DMS53 (cell line): ENCODE results near the gene DPF3.
"Not testable (repeated sequence)": the region's sequence is repeated elsewhere in the genome, so short reads cannot be mapped to it uniquely, and the experiment has no call there.

Experiments
- DNase-seq: peaks from one replicate; lab custom pipeline; 2025; lab: John Stamatoyannopoulos, UW

The DPF3 gene

DNA sequence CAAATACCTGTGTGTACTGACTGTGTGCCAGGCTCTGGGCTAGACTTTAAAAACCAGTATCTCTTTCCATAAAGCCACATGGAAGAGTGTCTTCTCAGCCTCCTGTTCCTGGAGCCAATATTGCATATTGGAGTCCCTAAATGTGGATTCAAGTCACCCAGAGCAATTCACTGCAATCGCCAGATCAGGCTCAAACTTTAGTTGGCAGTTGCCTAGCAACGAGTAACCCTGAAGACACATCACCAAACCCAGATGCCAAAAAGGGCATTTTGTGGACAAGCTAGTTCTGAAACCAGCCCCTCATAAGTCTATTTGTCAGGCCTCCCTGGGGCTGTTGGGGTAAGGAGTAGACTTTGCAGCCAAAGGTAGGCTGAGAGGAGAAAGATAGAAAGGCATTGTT, 13.7 kb downstream of the DPF3 start:
- DNase-seq = no peak

DNA sequence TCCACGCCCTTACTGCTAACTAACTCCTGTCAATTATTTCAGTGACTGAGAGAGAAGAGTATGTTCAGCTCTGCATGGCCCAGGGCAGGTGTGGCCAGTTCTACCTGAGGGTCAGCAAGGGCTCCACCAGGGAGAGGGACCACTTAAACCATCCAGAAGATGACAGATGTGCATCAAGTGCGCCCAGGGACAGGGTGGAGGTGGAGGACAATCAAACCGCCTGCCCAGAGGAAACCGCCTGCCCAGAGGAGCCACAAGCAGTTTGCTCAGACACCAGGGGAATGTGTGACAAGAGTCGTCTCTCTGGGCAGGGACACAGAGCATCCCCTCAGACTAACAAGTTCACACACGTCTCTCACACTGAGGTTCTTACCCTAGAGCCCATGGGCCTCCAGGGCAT, 14.5 kb downstream of the DPF3 start:
- no peak for DNase-seq

DNA sequence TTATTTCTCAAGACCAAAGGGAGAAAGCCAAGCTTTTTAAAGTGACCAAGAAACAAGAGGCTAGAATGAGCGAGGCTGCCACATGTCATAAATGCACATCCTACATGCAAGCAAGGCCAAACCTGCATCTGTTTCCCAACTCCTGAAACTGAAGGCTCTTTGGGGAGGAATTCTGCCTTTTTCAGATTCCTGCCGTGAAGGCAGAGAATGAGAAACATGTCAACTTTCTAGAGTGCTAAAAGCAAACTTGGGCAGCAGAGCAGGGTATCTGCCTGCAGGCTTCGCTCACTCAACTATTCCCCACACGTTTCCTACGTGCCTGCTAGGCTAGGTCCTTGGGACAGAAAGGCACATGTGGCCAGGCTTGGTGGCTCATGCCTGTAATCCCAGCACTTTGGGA, 15.2 kb downstream of the DPF3 start:
- DNase-seq = no peak

DNA sequence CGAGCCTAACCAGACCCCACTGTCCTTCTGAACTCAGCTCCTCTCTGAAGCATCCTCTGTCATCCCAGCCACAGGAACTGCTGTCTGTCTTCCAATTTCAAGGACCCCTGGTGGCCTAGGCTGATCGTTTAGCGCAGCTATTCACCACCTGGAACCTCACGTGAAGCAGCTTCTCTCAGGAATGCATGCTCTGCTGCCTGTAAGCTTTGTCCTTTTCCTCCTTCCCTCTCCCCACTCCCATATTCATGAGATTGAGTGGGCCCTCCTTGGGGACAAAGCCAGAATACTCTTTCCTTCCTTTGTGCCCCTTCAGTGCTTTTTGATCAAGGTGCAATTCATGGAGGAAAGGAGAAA, 17.2 kb downstream of the DPF3 start:
- no peak for DNase-seq

DNA sequence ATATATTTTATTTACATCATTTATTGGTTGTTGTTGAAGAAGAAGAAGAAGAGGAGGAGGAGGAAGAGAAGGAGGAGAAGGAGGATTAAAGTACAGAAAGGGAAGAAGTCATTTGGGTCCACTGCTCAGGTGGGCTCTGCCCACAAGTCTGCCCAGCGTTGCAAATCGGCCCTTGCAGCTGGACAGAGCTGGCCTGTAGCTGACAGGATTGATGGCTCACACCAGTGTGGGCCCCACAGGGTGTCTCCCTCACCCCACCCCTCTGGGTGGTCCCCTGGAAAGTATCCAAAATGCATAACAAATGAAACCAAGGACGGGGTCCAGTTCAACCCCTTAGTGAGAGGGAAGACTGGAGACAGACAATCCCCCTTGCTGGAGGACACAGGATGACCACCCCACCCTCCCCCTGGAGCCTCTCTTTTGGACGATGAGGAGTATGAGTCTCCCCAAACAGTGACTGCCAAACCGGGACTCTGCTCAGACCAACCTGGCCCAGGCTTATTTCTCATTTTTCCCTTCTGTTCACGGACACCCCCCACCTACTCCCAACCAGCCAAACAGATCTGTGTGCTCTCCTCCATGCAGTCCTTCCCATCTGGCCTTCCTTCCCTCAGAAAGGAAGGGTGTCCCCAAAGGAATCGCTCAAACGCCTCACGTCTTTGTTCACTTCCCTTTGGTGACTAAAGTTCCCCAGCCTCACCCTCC, 17.7 kb downstream of the DPF3 start:
- DNase-seq = no peak

DNA sequence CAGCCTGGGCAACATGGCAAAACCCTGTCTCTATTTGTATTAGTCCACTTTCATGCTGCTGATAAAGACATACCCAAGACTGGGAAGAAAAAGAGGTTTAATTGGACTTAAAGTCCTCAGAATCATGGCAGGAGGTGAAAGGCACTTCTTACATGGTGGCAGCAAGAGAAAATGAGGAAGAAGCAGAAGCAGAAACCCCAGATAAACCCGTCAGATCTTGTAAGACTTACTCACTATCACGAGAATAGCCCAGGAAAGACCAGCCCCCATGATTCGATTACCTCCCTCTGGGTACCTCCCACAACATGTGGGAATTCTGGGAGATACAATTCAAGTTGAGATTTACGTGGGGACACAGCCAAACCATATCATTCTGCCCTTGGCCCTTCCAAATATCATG, 23.0 kb downstream of the DPF3 start:
- DNase-seq = not testable (repeated sequence)

DNA sequence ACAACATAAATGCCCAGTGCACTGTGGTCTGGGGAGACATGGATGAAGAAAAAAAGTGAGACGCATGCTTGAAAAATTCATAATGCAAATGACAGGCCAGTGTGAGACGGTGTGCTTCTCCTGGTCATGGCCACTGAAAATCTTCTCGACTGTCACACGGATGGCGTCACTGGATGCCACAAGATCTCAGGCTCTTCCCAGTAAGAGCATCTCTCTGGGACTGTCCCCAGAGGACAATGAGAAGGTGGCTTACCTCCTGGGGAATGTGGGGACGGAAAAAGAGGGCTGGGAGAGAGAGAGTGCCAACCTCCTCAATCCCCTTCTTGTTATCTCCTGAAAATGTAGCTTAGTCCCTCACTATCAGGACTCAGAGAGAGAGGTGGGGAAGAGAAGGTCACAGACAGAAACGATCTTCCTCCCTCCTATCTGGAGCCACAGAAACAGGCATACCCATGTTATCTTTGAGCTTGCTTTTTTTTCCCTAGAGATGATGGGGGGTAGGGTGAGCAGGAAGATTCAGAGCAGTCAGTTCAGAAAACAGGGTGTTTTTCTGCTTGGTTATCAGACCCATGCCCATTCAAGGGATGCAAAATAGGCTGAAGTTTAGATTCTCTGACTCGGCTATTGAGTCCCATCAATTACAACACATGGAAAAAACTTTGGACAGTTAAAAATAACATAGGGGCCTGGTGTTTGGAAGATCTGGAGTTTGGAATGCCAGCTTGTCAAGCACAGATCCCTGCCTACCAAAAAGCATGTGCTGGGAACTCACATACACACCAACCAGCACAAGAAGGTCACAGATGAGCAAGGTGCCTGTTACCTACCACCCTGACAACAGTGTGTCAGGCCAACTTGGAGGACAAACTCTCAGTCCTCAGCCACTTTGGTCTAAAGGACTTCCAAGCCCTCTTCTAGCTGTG, 24.2 kb downstream of the DPF3 start:
- no peak for DNase-seq

DNA sequence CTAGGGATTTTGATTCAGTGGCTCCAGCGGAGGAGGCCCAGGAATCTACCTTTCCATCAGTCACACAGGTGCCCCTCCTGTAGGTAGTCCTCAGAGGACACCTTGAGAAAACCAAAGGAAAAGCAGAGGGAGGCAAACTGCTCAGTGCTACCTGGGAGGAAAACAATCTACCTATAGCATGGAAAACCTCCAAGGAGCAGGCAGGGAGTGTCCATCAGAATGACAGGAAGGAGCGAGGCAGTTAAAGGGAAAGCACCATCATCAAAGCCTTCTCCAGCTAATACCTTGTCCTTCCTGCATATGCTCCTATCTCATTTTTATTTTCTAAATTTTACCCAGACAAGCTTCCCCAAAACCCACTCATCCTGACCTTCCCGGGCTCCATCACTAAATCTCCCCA, 25.4 kb downstream of the DPF3 start:
- no peak for DNase-seq

DNA sequence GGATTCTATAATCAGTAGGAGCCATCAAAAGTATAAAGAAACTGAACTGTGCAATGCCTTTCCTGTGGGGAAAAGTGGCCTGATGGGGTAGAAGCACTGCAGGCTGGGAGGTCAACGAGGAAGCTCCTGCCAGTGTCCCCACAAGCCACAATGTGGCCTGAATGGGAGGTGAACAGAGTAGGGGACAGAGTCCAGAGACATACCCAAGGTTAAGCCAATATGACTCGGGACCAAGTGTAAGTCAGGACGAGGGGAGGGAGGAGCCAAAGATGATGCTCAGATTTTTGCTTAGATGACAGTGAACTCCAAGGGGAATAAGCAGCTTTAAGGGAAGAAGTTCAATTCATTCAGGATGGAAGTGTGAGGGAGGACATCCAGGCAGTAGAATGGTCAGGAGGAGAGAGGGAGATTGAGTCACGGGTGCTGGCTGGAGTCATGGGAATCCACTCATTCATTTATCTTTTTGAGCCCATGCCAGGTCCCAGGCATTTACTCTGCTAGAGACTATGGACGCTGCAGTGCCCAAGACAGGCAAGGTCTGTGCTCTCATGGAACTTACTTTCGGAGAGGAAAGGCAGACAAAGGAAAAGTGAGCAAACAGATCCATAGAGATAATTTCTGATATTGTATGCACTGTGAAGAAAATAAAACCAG, 29.1 kb downstream of the DPF3 start:
- no peak for DNase-seq

DNA sequence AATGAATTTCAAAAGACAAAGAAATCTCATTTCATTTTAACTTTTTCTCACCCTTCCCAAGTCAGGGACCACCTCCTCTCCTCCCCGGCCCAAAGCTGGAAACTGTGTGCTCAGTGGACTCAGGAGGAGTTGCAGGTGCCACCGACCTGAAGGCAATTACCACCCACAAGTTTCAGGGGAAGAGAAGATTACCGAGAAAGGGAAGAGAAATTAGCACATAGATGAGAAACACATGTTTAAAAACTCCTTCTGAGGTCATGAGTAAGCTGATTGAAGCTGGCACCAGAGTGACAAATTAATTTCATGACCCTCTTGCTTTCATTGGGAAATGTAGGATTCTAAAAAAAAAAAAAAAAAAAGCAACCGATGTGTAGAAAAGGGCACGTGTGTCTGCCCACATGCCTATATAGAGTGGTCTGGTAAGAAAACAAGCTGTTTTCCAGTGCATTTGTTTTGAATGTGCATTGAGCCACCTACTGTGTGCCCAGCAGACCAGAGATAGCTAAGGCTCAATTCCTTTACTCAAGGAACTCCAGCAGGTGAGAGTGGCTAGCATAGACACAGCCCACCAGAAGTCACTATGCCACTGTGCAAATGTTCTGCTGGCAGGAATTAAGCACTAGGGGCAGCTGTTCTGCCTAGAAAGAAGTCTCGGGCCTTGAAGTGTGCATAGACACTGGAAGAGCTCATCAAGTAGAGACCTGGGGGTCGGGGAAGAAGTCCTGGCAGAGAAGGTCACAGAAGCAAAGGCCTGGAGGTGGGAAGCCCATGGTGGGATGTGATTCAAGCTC, 30.5 kb downstream of the DPF3 start:
- no peak for DNase-seq

DNA sequence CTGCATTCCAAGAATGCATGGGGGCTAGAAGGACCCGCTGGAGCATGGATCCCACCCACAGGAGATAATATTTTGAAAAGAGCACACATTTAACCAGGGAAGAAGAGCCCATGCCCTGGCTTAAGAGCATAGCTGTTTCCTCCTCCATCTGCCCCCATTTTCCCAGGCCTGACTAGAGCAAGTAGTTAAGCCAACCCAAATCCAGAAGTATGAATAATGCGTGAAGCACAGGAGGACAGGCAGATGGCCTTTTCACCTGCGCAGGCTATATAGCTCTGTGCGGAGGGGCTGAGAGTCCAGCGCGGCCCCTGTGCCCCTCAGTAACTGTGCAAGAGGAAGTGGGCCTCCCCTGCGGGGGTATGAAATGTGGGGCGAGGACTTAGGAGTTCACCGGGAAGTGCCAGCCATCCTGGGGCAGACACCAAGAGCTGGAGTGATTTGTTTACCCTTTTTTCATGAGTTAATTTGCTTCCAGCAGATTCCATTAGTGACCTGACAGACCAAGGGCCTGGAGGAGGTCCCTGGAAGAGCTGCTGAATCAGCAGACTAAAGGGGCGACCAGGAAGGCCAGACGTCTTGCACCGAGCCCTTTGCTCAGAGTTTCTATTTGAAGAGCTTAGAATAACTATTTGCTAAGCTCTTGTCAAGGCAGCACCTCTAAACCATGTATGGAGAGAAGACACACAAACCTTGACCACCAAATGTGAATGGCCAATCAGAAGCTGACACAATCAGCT, 37.2 kb downstream of the DPF3 start:
- DNase-seq = no peak

DNA sequence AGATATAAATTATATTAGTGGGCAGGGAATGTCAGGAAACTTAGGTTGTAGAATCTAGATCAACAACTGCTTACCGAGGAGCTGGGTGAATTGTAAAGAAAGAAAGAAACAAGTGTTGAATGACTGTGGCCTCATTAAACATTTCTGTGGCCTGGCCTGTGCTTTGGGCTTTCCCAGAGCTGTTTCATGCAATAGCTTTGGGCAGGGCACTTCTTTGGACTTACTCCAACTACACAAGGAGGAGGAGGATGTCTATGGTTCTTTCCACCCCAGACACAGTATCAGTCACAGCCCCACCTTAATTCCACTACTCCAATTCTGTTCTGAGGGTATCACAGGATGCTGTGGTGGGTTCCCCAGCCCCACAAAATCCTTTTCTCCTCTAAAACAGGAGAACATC, 38.0 kb downstream of the DPF3 start:
- DNase-seq = no peak

DNA sequence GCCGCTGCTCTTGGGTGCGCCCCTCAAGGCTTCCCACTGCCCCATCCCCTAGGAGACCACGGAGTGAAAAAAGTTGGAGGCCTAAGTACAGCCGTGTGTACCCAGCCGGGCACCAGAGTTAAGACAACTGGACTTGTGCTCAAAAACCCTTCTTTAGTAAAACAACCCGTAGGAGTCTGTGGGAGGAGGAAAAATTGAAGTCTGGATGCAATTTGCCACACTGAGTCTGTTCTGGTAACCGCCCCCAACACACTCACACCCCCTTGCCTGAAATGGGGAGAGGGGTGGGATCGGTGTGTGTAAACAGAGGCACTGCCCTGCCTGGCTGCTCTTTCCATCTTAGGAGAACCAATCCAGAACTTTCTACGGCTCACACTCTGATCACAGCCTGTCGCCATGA, 41.7 kb downstream of the DPF3 start:
- no peak for DNase-seq

DNA sequence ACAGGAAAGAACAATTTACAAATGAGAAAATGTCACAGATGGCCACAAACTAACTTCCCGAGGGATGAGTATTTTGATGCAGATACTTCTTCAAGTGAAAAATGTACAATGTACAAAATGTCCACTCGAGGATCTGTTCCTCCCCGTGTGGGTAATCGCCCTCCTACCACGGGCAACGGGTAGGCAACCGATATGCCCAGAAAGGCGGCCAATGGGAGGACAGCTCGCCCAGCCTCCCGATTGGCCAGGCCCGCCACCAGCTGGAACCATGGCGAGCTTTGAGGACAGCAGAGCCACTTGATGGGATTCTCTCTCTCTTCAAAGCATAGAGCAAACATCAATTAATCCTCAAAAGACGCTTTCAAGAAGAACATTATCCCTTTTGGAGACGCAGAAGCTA, 42.3 kb downstream of the DPF3 start:
- no peak for DNase-seq

DNA sequence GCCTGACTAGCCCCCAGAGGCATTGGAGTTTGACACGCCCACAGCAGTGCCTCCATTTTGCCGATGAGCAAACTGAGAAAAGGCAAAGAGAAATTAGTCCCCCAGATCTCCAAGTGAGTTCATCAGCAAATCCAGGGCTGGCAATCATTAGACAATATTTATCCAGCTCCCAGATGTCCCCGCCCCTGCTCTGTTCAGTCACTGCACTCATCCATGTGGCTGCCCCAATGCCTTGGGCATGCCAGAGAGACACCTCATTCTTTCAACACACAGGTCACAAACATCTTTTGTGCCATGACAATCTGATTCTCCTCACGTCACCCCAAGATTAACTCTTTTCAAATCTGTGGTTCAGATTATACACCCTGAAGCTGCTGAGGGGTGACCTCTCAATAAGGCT, 43.5 kb downstream of the DPF3 start:
- no peak for DNase-seq

DNA sequence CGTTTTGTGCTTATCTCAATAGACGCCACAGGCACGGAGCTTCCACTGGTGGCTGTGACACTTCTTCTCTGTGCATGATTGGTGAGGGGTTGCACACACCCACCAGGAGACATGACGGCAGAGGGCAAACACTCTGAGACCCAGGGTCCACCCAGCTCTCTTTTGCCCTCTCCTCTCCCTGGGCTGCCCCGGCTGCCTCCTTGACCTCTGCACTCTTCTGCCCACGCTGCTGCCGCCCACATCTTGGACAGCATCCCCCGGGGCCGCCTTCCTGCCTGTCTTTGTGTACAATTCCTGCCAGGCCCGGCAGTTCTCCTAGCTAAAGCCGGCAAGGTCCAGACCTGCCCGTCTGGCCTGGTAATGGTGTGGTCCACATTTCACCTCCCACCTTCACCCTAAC, 44.7 kb downstream of the DPF3 start:
- no peak for DNase-seq

DNA sequence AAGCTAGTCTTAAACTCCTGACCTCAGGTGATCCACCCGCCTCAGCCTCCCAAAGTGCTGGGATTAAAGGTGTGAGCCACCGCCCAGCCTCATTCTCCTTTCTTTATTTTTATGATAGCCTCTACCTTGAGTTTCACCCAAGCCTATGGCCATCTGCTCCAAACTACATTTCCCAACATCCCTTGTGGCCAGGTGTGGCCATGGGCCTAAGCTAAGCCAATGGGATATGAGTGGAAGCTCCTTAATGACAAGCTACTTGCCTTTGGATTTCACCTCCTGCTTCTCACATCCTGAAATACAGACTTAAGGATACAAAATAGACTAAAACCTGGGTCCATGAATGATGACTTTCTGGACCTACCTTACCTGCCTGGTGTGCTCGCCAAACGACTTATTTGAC, 46.2 kb downstream of the DPF3 start:
- peak; percentile 2 for DNase-seq

DNA sequence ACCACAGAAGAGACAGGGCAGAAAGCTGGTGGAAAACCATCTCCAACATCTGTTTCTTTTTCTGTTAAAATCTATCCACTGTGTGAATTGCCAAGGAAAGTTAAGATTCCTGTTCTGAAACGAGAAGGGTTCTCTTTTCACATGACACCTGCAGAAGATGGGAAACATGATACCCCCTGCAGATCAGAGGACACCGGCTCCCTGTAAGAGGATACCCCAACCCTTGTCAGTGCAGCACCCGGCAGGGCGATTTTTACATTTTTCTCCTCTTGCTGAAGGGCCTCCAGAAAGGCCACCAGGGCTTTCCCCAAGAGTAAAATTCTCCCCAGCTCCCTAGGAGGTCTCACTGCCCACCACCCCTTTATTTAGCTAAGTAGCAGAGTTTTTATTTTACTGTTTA, 48.2 kb downstream of the DPF3 start:
- no peak for DNase-seq

DNA sequence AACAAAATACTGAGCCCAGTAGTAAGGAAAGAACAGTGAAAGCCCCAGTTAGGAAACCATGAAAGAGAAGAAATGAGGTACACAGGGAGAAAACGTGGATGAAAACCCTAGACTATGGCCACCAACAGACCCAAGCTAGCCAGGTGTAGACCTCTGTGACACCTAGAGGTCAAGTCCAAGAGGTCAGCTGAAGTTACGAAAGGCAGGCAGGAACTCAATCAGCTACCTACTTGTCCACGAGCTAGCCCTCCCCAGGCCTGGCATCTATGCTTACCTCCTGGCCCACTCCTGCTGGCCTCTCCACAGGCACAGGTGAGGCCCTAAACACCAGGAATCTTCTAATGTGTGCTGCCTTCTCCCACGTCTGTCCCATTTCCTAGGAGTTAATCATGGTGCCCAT, 48.7 kb downstream of the DPF3 start:
- no peak for DNase-seq

DNA sequence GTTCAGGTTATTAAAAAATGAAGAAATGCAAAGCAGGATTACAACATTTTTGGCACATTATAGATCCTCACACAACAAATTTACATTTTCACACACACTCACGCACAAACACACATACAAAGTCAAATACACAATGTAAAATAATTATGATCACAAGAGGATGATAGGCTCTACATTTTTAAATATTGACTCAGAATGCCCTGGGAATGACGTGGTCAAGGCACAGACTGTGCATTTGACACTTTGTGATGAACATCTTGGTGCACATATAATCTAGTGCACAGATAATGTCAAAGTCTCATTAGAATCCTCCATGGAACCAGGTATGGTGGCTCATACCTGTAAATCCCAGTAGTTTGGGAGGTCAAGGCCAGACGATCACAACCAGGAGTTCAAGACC, 49.4 kb downstream of the DPF3 start:
- no peak for DNase-seq

DNA sequence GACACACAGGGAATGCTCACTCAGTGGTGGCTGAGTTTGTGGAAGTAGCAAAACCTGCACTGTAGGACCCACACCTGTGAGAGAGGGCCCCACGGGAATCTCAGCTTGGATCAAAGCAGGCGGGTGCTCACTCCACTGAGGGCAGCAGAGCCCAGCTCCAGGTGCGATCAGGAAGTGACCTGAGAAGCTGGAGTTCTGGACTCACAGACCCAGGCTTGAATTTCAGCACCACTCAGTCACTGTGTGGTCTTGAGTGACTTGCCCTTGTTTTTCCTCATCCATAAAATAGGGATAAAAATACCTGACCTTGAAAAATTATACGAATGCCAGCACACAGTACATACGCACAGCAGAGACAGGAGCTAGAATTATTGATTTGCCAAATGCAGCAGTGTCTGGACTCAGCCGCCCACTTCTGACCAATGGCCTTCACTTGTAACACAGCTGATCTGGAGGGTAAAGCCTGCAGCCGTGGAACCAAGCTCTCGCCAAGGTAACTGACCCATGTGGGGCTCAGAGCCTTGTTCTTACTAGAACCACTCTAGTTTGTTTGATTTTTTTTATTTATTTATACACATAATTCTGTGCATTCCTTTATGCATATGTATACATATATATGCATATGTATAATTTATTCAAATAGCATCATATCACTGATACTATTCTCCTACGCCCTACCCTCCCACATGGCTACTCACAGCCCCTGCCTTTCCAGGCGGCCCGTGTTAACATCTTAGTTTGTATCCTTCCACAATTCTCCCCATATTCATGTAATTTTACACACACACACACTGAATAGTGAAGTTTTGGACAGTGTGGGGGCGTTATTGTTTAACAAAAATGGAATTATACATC, 53.9 kb downstream of the DPF3 start:
- no peak for DNase-seq
